Ascending aorta (tissue), 2 donors: ENCODE results near the gene ARHGEF4. TPM values are rescaled to one million over a fixed set of nuclear protein-coding genes. Genes with fewer than 3 reads are reported as not detected.

Source experiments
- DNase-seq, 2 donors: peaks; one replicate each; pipeline ENCODE4 v3.0.0-alpha.2; 2019; ENCODE audit warnings: low spot score in 2 of 2
- H3K27ac ChIP-seq, 2 donors: fragments of 200-600 bp; sonication (generic); one replicate each; pipeline ENCODE4 v1.5.1; 2016 to 2017; ENCODE audit warnings: mild to moderate bottlenecking in 1 of 2
- H3K27me3 ChIP-seq: fragments of 200-600 bp; sonication (generic); one replicate; pipeline ENCODE4 v1.5.1; 2017
- H3K36me3 ChIP-seq, 2 donors: fragments of 200-600 bp; sonication (generic); one replicate each; pipeline ENCODE4 v1.5.1; 2016
- H3K4me1 ChIP-seq, 2 donors: fragments of 200-600 bp; sonication (generic); one replicate each; pipeline ENCODE4 v1.5.1; 2016 to 2017; ENCODE audit warnings: mild to moderate bottlenecking in 1 of 2
- H3K4me3 ChIP-seq, 2 donors: fragments of 200-600 bp; sonication (generic); one replicate each; pipeline ENCODE4 v1.5.1; 2016 to 2017; ENCODE audit warnings: mild to moderate bottlenecking in 1 of 2
- H3K9me3 ChIP-seq, 2 donors: fragments of 200-600 bp; sonication (generic); one replicate each; pipeline ENCODE4 v1.5.1; 2016
- intact Hi-C: fragments of 100-400 bp; cut with DNase I; formaldehyde crosslinking; loops from one replicate; pipeline ENCODE4 v1.15.1; 2023
- total RNA-seq: library from RNA; depleted of rRNA; stranded (reverse); fragments of >200 nt; gene quantifications from one replicate; pipeline ENCODE4 v1.1.0, GENCODE V29; 2016
- TF ChIP-seq, protein P1 (sequence below), 3 experiments: fragments of 200-600 bp in 2 of 3; fragments of 450-650 bp in 1 of 3; sonication (generic) in 2 of 3; IDR thresholded peaks; one replicate each; pipeline ENCODE4 v1.5.1; 2016 to 2019; ENCODE audit warnings: antibody characterized with exemption in 3 of 3, mild to moderate bottlenecking in 1 of 3, moderate library complexity in 1 of 3

The ARHGEF4 gene
- total RNA-seq, 1 donor from 2014 or later, result 9.6 TPM

DNA sequence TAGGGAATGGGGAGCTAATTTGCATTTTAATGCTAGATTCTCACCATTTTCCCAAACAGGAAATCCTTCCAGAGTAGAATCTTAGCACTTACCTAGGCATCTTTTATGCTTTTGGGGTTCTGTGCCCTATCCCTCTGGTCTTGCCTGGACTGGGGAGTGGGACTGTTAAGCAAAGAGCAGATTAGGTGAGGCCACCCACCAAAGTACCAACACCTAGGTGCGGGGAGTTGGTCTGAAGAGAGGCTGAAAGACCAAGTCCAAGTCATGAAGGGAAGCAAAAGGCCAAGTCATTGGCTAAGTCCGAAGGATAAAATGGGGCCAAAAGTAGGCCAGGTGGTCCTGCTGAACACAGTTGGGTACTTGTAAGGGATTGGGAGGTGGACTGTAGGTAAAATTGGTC, 169.8 kb downstream of the ARHGEF4 start:
- Histone ChIP-seq H3K27ac (no peak overlapping the region), H3K4me1 (no peaks in the 10 kb centered on the region), H3K4me3 (no peak overlapping the region), H3K36me3 (no peaks in the 10 kb centered on the region), H3K9me3 (no peaks in the 10 kb centered on the region), H3K27me3 (no peaks in the 10 kb centered on the region)
- intact Hi-C loops, result no loop called here
- DNase-seq, result no peak
- TF ChIP-seq, protein P1, sequence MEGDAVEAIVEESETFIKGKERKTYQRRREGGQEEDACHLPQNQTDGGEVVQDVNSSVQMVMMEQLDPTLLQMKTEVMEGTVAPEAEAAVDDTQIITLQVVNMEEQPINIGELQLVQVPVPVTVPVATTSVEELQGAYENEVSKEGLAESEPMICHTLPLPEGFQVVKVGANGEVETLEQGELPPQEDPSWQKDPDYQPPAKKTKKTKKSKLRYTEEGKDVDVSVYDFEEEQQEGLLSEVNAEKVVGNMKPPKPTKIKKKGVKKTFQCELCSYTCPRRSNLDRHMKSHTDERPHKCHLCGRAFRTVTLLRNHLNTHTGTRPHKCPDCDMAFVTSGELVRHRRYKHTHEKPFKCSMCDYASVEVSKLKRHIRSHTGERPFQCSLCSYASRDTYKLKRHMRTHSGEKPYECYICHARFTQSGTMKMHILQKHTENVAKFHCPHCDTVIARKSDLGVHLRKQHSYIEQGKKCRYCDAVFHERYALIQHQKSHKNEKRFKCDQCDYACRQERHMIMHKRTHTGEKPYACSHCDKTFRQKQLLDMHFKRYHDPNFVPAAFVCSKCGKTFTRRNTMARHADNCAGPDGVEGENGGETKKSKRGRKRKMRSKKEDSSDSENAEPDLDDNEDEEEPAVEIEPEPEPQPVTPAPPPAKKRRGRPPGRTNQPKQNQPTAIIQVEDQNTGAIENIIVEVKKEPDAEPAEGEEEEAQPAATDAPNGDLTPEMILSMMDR (IDR thresholded peaks at IDR 0.05), result no peak

DNA sequence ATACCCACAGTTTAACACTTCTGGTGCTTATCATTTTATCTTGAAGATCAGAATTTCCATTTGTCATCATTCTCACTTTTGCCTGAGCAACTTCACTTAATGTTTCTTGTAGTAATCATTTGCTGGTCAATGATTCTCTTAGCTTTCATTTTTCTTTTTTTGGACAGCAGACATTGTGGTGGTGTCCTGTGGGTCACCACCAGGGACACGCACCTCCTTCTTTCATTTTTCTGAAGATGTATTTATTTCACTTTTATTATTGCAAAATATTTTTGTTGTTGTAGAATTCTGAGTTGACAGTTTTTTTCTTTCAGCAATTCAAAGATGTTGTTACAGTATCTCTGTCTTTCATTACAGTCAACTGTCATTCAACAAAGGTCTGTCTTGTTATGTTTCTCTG, 172.3 kb downstream of the ARHGEF4 start:
- Histone ChIP-seq H3K9me3 (no peaks in the 10 kb centered on the region), H3K4me1 (no peaks in the 10 kb centered on the region), H3K4me3 (no peak overlapping the region), H3K27me3 (no peaks in the 10 kb centered on the region), H3K27ac (no peak overlapping the region), H3K36me3 (no peaks in the 10 kb centered on the region)
- DNase-seq, result no peak
- intact Hi-C loops, result no loop called here
- TF ChIP-seq, protein P1 (IDR thresholded peaks at IDR 0.05), result no peak

DNA sequence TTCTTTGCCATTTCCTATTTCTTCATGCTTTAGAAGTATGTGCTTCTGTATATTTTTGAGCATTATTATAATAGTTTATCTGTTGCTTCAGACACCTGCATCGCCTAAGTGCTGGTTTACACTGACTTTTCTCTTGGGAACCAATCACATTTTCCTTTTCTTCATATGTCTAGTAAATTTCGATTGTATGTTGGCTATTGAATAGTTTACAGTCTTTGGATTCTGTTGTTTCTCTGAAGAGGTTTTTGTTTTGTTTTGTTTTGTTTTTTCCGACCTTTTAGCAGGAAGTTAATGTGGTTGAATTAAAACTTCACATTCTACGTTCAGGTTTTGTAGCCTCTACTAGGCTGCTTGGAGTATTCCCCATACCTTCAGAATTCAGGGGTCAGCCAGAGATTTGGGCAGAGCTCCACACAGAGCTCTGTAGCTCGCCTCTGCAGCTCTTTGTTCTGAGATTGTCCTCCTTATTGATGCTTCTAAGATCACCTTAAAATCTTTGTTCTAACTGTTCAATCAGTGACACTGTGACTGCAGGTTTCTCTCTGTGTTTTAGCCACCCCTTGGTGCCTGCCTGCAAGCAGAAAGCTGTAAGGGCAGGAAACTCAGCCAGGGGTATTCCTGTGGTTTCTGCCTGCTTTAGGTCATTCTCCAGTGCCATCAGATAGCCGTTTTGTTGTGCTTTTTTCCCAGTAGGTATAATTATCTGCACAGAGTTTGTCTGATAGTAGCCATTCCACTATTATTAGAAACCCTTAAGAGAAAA, 173.2 kb downstream of the ARHGEF4 start:
- Histone ChIP-seq H3K4me1 (no peaks in the 10 kb centered on the region), H3K27me3 (no peaks in the 10 kb centered on the region), H3K27ac (no peak overlapping the region), H3K36me3 (no peaks in the 10 kb centered on the region), H3K9me3 (no peaks in the 10 kb centered on the region), H3K4me3 (no peak overlapping the region)
- TF ChIP-seq, protein P1 (IDR thresholded peaks at IDR 0.05), result no peak
- intact Hi-C loops, result no loop called here
- no peak for DNase-seq

DNA sequence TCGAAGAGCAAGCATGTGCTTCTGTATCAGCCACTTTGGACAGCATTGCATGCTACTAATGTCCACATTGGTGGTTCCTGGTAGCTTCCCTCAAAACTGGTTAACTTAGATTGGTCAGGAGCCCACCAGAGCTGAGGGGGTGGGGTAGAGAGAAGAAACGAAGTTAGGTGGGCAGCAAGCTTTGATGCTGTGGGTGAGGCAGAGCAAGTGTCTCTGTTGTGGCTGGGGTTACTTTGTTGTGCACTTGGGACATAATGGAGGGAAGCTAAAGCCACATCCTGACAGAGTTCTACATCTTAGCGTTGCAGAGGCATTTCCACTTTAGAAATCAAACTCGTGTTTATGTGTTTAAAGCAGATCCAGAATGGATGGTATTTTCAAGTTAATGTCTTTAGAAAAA, 173.9 kb downstream of the ARHGEF4 start:
- no peak overlapping the region for H3K27ac ChIP-seq
- intact Hi-C loops, result no loop called here
- DNase-seq, result no peak
- H3K9me3 ChIP-seq, result no peaks in the 10 kb centered on the region
- no peaks in the 10 kb centered on the region for H3K27me3 ChIP-seq
- TF ChIP-seq, protein P1 (IDR thresholded peaks at IDR 0.05), result no peak
- H3K4me3 ChIP-seq, result no peak overlapping the region
- H3K4me1 ChIP-seq, result no peaks in the 10 kb centered on the region
- no peaks in the 10 kb centered on the region for H3K36me3 ChIP-seq

DNA sequence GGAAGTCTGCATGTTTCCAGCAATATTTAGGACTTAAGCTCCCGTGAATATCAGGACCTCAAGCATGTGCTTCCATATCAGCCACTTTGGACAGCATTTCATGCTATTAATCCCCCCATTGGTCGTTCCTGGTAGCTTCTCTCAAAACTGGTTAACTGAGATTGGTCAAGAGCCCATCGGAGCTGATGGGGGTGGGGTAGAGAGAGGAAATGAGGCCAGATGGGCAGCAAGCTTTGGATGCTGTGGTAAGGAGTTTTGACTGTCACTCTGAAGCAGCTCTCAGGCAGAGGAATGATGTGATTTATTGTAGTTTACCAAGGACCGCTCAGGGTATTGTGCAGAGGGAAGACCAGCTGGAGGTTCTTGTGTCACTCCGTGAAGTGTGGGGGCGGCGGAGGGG, 174.8 kb downstream of the ARHGEF4 start:
- Histone ChIP-seq H3K9me3 (no peaks in the 10 kb centered on the region), H3K36me3 (no peaks in the 10 kb centered on the region), H3K4me3 (no peak overlapping the region), H3K27me3 (no peaks in the 10 kb centered on the region), H3K4me1 (no peaks in the 10 kb centered on the region), H3K27ac (no peak overlapping the region)
- intact Hi-C loops, result no loop called here
- no peak for DNase-seq
- TF ChIP-seq, protein P1 (IDR thresholded peaks at IDR 0.05), result no peak
